ENCODE data around the gene RSPO4. TPM values are rescaled to one million over a fixed set of nuclear protein-coding genes. Genes with fewer than 3 reads are reported as not detected.

Gene RSPO4
- total RNA-seq, 1 donor from 2014 or later: not detected

DNA sequence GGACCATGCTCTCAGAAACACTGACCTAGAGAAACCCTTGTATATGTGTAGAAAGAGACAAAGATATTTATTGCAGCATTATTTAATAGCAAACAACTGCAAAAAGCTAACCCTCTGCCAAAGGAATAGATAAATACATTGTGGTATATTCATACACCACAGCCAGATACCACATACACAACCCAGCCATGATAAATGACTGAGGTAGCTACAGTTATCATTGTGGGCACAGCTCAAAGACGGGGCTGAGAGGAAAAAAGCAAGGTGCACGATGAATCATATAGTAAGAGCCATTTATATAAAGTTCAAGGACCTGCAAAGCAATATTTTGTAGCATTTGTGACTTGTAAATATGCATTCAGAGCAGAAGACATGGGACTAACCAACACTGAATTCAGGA, 30.8 kb downstream of the RSPO4 start:
- DNase-seq (ENCODE audit: low spot score) (no peak), ATAC-seq (no peak)

DNA sequence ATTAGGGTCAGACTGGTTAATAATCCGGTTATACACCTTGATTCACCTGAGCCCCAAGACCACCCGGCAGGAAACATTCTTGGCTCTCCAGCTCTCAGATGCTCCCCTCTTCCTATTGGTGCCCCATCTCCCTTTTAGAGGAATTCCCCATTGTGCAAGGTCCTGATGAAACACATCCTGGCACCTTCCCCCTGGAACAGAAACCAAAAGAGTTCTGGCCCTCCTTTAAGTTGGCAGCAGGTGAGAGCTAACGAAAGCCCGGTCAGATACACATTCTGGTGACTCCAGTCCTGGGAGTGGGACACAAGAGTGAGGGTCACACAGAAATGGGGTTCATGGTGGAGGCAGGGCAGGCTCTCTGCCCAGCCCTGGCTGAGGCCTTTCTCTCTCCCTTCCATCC, 32.2 kb downstream of the RSPO4 start:
- DNase-seq (ENCODE audit: low spot score) (no peak), ATAC-seq (peak; percentile 66)

DNA sequence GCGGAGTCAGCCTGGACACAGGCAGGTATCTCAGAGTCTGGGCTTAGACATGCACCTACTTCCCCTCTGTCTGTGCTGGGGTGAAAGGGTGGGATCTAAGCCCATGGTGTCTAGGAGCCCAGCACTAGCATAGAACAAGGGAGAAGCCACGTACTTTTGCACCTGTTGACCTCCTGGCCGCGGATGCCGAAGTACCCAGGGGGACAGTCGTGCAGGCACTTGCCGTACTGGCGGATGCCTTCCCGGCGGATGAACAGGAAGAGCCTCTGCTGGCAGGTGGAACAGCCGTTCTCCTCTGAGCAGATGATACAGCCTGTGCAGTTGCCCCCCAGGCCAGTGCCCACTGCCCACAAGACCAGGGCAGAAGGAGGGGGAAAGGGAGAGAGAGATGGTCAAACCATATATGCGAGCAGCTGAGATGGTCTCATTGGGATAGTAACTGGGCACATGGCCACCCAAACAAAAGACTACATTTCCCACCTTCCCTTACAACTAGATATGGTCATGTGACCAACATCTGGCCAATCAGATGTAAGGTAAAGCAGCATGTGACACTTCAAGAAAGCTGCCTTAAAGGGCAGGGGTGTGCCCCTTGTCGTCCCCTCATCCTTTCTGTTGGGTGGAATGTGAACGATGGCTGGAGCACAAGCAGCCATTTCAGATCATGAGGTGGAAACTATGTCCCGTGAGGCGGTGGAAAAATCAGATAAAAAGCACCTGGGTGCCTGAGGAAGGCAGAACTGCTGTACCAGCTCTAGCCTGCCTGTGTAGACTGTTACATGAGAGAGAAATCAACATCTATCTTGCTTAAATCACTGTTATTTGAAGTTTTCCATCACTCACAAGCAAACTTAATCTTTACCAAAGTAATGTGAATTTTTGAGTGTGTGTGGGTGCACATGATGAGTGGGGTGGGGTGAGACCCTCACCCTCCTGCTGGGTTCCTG, 34.0 kb downstream of the RSPO4 start:
- DNase-seq (ENCODE audit: low spot score) (no peak), ATAC-seq (peak; percentile 26)

DNA sequence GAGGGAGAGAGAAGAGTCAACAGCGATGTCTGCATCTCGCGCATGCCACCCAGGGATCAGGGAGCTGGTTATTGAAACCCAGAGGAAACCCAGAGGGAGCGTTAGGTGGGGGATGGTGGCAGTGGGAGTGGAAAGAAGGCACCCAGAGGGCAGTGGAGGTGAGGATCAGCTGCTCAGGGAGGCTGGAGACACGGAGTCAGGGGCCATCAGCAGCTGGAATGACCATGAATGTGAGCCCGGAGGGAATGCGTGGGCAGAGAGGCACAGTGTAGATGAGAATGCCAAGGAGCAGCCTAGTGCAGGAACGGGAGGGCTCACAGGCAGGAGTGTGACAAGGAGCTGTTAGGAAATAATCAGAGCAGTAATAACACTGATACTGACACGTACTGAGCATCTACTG, 36.2 kb downstream of the RSPO4 start:
- DNase-seq (ENCODE audit: low spot score) (no peak), ATAC-seq (no peak)

DNA sequence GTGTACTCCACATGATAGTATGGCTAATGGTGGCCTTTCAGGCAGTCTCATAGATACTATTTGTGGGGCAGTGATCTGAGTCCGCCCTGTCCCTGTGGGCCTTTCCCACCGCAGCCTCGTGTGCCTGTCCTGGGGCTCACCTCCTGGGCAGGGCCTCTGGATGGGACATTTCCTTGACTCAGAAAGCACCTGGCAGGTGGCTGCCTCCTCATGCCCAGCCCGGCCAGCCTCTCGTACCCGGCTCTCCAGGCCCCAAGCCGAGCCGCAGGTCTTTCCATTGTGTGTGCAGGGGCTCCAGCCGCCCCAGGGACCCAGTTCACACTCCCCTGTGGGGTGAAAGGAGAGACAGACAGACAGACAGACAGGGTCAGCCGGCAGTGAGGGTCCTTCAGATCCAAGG, 38.3 kb downstream of the RSPO4 start:
- DNase-seq (ENCODE audit: low spot score): no peak
- no peak for ATAC-seq

DNA sequence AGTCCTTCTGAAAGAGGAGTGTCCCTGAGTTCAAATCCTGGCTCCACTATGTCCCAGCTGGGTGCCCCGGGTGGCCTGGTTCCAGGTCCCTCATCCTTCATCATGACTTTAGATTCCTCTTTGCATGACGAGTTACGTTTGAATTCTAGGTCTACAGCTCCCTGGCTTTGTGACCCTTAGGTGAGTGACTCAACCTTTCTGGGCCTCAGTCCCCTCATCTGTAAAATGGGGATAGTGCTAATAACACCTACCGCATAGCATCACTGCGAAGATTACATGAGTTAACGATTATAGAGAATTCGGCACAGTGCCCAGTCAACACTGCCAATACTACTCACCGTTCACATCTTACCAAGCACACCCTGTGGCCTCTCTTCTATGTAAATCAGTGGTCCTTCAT, 39.4 kb downstream of the RSPO4 start:
- no peak for DNase-seq (ENCODE audit: low spot score)
- ATAC-seq: no peak

DNA sequence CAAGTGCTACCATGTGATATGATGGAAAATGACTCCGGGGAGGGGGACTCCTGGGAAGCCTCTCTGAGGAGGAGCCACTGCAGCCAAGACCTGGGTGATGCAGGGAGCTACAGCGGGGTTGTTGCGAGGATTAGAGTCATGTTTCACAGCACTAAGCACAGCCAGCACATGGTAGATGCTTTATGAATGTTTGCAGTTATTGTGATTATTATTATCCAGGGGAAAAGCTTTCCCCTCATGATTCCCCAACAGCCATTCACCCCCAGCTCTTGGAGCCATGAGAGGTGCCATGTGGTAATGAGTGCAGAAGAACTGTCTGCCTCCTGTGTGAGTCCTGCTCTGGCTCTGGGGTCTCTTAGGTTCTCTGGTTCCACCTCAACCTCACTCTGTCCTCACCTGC, 39.9 kb downstream of the RSPO4 start:
- ATAC-seq: no peak
- no peak for DNase-seq (ENCODE audit: low spot score)

DNA sequence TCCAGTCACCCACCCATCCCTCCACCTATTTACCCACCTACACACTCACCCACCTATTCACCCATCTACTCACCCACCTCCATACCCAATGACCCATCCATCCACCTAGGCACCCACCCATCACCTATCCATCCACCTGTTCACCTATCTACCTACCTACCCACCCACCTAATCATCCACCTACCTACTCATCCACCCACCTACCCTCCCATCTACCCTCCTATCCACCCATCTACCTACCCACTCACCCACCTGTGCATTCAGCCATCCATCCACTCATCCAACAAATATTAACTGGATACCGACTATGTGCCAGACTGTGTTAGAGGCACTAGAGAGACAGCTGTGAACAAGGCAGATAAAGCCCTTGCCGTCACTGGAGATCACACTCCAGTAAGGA, 40.3 kb downstream of the RSPO4 start:
- DNase-seq (ENCODE audit: low spot score) (no peak), ATAC-seq (no peak)

DNA sequence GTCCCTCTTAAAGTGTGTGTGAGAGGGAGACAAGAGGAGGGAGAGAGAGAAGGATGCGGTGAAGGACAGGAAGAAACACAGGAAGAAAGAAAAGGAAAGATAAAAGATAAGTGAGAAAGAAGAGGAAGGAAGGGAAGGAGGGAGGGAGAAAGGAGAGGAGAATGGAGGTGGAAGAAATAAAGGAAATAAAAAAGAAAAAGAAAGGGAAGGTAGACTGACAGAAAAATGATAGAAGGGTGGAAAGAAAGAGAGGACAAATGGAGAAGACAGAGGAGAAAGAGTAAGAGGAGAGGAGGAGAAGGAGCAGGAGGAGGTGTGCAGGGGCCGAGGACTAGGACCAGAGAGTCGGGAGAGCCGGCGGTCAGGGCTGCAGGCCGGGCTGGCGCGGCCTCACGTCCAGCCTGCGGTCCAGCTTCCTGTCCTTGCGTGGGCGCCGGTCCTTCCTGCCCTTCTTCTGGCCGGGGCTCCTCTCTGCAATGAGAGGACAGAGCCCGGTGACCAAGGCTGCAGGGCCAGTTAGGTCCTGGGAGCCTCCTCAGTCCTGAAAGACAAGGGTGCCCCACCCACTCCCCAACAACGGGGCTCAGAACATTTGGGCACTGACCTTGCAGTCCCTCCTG, 42.0 kb downstream of the RSPO4 start:
- ATAC-seq (no peak), DNase-seq (ENCODE audit: low spot score) (no peak)

DNA sequence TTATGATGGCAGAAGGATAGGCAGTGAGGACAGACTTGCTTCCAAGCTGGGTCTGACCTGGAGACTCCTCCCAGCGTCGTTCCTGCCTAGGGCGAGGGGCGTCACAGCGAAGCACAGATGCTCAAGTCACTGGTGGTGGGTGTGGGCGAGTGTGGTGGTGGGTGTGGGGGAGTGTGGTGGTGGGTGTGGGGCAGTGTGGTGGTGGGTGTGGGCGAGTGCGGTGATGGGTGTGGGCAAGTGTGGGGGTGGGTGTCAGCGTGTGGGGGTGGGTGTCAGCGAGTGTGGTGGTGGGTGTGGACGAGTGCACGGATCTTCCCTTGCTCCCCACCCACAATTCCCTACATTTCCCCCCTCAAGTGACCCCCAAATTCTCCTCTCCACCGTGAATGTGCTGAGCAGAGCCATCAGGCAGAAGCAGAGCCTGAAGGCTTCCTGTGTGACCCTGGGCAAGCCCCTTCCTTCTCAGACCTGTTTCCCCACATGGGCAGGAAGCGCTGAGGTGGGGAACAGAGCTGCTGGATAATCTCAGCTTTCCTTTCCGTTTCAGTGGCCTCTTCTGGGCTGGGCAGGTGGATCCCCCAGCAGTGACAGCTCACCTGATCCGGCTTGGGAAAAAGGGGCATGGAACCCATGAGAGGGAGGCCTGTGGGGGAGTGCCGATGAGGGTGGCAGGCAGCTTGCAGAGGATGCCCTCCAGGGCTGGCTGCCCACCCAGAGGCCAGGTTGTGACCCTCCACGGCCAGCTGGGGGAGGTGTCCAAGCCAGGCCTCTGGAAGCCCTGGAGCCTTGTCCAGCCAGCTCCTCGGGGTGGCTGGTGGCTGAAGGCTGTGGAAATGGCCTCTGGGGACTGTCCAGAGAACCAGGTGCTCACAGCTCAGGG, 42.9 kb downstream of the RSPO4 start:
- ATAC-seq: no peak

DNA sequence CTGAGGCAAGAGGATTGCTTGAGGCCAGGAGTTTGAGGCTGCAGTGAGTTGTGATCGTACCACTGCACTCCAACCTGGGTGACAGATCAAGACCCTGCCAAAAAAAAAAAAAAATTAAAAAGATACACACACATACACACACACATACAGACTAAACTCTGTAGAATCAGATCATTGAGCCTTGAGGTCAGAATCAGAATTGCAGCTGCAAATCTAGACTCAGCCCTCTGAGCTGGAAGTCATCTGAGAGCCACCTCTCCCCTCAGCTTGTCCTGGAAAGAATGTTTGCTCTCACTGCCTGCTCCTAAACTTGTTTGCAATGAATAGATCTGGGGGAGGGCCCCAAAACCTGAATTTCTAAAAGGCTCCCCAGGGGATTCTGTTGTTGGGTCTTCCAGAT, 44.6 kb downstream of the RSPO4 start:
- ATAC-seq: no peak
- no peak for DNase-seq (ENCODE audit: low spot score)

More for the DNA sequence above, 42.9 kb downstream of the RSPO4 start:
- DNase-seq (ENCODE audit: low spot score): no peak

DNA sequence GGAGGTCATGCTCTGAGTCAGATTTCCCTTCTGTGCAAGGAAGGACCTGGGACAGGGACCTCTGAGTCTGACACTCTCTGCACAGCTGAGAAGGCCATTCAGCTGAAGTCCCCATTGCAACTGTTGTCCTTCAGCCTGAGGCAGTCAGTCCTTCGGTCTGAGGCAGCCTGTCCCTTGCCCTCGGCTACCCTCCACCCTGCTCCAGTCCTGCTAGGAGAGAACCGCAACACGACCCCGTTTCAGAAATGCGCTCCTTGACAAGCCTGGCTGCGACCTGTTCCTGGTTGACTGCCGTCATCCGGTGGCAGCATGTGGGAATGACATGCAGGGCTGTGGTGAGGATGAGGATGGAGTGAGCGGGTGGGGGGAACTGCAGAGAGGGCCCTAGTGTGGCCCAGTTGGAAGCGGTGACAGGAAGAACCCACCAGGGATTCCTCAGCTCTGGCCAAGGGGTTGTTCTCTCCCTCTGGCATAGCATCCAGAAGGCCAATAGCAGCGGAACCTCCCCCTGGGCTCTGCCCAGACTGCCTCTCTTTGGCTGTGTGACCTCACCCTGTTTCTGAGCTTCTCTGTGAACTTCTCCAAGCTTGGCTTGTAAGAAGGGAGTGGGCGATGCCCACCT, 45.7 kb downstream of the RSPO4 start:
- ATAC-seq (peak; percentile 93), DNase-seq (ENCODE audit: low spot score) (peak; percentile 68)

DNA sequence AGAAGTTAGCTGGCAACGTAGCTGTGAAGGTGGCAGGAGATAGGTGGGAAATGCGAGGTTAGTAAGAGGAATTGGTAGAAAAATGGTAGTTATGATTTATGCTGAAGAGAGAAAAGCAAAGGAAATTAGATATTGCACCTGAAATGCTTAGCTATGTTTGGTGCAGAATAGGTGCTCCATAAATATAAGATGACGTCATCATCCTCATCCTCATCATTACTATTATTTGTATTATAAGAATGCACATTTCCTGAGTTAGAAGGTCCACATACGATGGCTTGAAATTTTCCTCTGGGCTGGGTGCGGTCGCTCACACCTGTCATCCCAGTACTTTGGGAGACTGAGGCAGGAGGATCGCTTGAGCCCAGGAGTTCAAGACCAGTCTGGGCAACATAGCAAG, 46.5 kb downstream of the RSPO4 start:
- DNase-seq (ENCODE audit: low spot score): no peak
- no peak for ATAC-seq

DNA sequence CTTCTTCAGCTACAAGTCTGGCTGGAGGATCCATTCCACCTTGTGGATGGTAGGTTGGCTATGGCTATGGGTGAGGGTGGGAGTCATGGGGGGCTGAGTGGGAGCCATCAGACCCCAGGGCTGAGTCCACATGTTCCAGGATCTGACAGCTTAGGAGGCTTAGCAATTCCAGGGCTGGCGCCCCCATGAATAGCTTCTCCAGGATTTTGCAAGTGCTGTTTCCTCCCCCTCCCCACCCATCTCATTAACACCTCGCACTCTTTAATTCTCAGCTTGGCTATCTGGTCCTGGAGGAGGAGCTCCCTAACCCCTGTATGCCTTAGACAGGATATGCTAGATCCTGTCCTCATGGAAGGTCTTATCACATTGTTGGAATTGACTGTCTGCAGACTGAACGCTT, 47.0 kb downstream of the RSPO4 start:
- DNase-seq (ENCODE audit: low spot score) (no peak), ATAC-seq (no peak)

DNA sequence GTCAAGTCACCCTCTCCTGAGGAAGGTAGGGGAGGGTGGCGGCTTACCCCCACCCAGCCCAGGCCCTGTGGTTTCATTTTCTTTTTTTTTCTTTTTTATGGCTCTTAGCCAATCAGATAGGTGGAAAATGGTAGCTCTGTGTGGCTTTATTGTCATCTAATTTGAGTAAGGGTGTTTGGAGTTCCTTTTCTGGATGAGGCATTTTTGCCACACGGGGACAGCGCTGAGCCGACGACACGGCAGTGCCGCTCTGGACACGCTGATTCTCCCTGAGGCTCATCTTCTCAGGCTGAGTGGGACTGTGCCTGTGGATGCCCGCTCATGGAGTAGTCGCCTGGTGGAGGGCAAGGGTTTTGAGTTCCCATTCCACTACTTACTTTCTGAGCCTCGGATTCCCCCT, 48.4 kb downstream of the RSPO4 start:
- DNase-seq (ENCODE audit: low spot score): no peak
- no peak for ATAC-seq

DNA sequence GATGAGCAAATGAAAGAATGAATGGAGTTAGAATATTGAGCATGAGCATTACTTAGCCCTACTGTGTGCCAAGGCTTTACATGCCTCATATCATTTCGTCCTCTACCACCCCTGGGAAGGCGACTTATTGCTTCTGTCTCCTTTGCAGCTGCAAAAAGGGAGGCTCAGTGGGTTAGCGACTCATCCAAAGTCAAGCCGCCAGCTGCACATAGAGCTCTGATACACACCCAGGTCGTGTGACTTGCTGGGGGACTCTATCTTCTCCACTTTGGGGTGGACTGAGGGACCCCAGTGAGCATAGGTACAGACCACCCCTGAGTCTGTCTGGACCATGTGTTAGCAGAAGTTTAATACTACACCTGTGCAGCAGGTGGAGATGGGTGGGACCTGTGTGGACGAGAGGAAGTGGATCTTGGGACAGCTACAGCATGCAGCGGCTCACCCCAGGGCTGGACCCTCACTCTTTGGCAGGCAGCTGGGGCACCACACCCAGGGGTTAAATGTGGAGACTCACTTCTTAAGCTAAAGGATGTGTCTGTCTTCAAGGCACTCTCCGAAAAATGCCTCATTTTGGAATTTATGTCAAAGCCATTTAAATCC, 49.8 kb downstream of the RSPO4 start:
- DNase-seq (ENCODE audit: low spot score) (no peak), ATAC-seq (no peak)

DNA sequence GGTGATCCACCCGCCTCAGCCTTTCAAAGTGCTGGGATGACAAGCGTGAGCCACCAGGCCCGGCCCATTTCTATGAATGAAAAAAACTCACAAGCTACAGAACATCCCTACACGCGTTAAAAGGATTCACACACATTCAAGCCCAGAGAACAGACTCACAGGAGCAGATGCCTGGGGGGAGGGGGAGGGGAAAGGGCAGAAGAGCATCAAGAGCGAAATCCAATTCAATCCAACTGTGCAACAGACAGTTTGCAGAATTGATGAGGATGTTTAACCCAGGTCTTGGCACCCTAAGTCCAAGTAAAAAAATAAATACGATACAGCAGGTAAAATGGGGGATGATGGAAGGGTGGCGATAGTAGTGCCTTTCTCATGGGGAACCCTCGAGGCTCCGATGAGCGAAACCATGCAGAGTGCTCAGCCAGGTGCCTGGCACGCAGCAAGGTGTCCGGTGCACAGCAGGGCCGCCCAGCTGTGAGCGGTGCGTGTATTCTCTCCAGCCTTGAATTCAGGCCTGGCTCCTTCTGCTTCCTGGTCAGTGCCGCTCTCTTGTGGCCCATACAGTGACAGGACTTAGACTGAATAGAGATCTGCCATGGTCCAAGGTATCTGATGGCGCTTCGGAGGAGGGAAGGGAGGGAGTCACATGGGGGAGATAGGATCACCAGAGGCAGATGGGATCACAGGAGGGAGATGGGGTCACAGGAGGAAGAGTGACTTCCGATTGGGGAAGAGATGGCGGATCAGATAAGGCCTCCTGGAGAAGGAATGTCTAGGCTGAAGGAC, 50.5 kb downstream of the RSPO4 start:
- ATAC-seq (no peak), DNase-seq (ENCODE audit: low spot score) (peak; percentile 39)

DNA sequence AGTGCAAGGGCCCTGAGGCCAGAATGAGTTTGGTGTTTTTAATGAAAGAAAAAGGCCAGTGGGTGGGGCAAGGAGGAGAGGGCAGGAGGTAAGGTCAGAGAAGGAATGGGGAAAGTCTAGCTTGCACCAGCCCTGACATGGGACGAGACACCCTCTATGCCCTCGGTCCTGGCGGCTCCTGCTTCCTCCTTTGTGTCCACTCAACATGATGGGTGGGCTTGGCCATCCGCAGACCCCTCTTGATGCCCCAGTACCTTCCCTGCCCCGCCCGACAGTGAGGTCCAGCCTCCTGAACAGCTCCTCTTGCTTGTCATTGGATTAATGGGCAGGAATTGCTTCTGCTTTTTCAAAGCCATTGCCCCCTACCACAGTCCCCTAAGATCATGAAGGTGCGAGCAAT, 52.4 kb downstream of the RSPO4 start:
- peak; percentile 26 for DNase-seq (ENCODE audit: low spot score)

DNA sequence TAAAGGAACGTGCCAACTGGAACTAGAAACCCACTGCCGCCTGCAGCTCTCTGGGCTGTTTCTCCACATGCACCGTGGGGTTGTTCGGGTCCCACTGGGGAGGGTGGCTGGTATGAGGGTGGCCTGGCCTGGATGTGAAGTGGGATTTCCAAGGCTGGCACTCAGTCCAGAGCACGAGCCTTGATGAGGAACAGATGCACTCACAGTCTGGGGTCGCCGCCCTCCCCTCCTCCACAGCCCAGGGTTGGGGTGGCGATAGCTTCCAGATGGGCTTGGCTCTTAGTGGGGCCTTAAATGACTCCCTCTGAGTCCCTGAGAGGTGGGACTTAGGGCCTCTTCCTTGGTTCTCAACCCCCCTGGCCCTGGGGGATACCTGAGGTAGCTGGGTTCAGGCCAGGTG, 55.3 kb downstream of the RSPO4 start:
- DNase-seq (ENCODE audit: low spot score) (peak; percentile 34), ATAC-seq (no peak)

More for the DNA sequence above, 52.4 kb downstream of the RSPO4 start:
- no peak for ATAC-seq

DNA sequence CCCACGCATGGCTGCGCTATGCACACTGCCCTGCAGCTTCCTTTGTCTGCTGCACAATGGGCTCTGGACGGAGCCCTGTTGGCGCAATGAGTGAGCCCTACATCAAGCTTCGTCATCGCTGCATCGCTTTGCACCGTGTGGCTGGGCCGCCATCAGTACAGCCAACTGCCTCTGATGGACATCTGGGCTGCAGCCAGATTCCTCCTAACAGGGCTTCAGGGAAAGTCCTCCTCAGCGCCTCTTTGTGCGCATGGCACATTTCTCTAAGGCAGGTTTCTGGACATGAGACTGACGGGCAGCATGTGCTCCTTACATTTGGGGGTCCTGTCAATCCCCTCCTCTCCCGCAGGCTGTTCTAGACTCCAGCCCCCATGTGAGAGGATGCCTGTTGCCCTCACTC, 56.3 kb downstream of the RSPO4 start:
- DNase-seq (ENCODE audit: low spot score) (peak; percentile 37), ATAC-seq (no peak)

All from left lobe of liver (tissue), 2 donors.